Skeletal muscle satellite cell (primary cell): Measurements from ENCODE around the gene HASPIN. TPM values are rescaled to one million over a fixed set of nuclear protein-coding genes. Genes with fewer than 3 reads are reported as not detected.
A peak's percentile ranks its signal among the peaks of the same experiment; 100 is the strongest.

Experiments
- H3K27me3 ChIP-seq: 2 replicates; pipeline ENCODE4 v1.7.0; 2013; ENCODE audit warnings: low read length; ENCODE audit not compliant: control insufficient read depth, insufficient read depth
- H3K36me3 ChIP-seq: 2 replicates; pipeline ENCODE4 v1.7.0; 2013; ENCODE audit warnings: mild to moderate bottlenecking, control low read depth, low read length; ENCODE audit not compliant: insufficient read depth
- H3K4me1 ChIP-seq: 2 replicates; pipeline ENCODE4 v1.7.0; 2013; ENCODE audit warnings: low read length; ENCODE audit not compliant: control insufficient read depth, insufficient read depth
- H3K4me2 ChIP-seq: 2 replicates; pipeline ENCODE4 v1.7.0; 2013; ENCODE audit warnings: mild to moderate bottlenecking, low read length
- H3K4me3 ChIP-seq: 2 replicates; pipeline ENCODE4 v1.7.0; 2013; ENCODE audit warnings: low read length
- H3K9ac ChIP-seq: 2 replicates; pipeline ENCODE4 v1.7.0; 2013; ENCODE audit warnings: mild to moderate bottlenecking, low read depth, low read length, moderate library complexity
- H3K9me3 ChIP-seq: replicated peaks from 2 replicates; pipeline ENCODE4 v1.7.0; 2013; ENCODE audit warnings: mild to moderate bottlenecking, control low read depth, low read length
- total RNA-seq: library from RNA; depleted of rRNA; stranded (reverse); fragments of >200 nt; gene quantifications from 2 replicates; pipeline ENCODE4 v1.2.3, GENCODE V29; 2012; rRNA removed

HASPIN gene
- 6.8 and 7.4 TPM in 2 replicates for total RNA-seq

DNA sequence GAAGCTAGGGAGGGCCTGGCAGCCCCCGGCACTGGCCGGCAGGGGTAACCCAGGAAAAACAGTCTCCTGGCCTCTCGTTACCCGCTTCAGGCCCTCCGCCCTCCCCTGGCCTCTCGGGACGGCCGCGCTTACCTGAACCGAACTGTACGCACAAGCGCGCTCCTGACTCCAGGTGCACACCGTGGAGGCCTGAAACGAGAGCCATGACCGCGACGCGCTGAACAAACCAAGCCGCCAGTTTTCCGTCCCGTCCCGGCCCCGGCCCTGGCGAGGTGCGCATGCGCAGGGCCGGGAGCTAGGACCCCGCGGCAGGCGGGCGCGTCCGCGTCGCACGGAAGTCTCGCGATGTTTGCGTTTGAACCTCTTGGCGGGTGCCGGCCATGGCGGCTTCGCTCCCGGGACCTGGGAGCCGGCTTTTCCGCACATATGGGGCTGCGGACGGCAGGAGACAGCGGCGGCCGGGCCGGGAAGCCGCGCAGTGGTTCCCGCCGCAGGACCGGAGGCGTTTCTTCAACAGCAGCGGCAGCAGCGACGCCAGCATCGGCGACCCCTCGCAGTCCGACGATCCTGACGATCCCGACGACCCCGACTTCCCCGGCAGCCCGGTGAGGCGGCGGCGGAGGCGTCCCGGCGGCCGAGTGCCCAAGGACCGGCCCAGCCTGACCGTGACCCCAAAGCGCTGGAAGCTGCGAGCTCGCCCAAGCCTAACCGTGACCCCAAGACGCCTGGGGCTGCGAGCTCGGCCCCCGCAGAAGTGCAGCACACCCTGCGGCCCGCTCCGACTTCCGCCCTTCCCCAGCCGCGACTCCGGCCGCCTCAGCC is at the start of gene HASPIN:
HASPIN (plus strand) TSS at position 348 of the 822 bp plus-strand sequence; CDS start at position 381, 33 bp downstream.
- no peaks in the 10 kb centered on the region for H3K27me3 ChIP-seq
- H3K9ac ChIP-seq: peak within 1 kb of the TSS; percentile 93
- peak within 1 kb of the TSS; percentile 91 for H3K4me3 ChIP-seq
- H3K4me1 ChIP-seq: peaks cover 31% of the 10 kb centered on the region
- H3K36me3 ChIP-seq: peaks cover 9% of the 10 kb centered on the region
- H3K4me2 ChIP-seq: peak within 1 kb of the TSS; percentile 87
- H3K9me3 ChIP-seq: no peaks in the 10 kb centered on the region

DNA sequence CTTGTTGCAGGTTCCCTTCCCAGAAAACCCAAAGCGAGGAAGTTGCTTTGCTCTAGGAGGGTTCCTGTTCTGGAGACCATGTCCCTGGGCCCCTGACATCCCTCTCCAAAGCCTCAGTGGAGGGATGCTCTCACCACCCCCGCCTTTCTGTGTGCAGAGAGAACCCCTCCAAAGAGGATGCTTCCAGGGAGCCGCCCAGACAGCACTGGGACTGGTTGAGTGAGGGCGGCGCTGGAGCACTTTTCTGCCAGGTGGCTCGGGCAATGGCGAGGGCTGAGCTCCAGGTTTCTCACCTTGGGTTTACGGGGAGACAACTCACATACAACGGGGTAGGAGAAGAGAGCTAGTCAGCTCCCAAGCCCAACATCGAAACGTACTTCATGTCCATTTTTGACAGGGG is 47.8 kb upstream of the HASPIN start:
- Histone ChIP-seq H3K4me1 (peaks cover 4% of the 10 kb centered on the region), H3K9ac (no peak overlapping the region), H3K36me3 (no peaks in the 10 kb centered on the region), H3K27me3 (no peaks in the 10 kb centered on the region), H3K9me3 (no peaks in the 10 kb centered on the region), H3K4me2 (no peak overlapping the region), H3K4me3 (no peak overlapping the region)

DNA sequence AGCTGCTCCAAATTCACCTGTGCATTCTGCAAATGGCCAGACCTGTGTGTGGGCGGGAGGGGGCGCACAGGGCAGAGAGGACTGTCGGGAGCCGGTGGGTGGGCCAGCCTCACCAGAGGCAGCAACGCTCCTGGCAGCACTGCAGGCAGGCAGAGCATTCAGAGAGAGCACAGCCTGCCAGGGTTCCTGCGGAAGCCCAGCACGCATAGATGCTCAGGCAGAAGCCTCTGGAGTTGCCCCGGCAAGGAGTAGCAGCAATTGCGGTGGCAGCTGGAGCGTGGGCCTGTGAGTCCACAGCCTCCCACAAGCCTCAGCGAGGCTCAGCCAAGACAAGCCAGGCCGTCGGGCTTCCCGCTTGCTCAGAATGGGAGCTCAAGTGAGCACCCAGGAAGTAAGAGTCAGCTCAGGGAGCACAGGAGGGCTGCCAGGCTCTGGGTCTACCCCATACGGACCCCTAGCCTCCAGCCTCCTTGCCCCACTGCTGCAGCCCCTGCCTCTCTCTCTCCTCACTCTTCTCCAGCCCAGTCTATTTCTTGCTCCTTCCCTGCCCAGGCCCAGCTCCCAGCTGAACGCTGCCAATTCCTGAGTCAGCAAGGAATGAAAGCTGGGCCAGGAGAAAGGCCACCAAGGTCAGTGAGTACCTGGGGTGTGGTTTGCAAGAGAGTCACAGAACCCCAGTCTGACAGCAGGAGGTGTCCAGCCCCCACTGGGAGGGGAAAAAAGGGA is 45.4 kb upstream of the HASPIN start:
- H3K4me3 ChIP-seq: no peak overlapping the region
- no peak overlapping the region for H3K9ac ChIP-seq
- H3K27me3 ChIP-seq: no peaks in the 10 kb centered on the region
- peaks cover 4% of the 10 kb centered on the region for H3K4me1 ChIP-seq
- no peaks in the 10 kb centered on the region for H3K9me3 ChIP-seq
- H3K4me2 ChIP-seq: no peak overlapping the region
- H3K36me3 ChIP-seq: no peaks in the 10 kb centered on the region

DNA sequence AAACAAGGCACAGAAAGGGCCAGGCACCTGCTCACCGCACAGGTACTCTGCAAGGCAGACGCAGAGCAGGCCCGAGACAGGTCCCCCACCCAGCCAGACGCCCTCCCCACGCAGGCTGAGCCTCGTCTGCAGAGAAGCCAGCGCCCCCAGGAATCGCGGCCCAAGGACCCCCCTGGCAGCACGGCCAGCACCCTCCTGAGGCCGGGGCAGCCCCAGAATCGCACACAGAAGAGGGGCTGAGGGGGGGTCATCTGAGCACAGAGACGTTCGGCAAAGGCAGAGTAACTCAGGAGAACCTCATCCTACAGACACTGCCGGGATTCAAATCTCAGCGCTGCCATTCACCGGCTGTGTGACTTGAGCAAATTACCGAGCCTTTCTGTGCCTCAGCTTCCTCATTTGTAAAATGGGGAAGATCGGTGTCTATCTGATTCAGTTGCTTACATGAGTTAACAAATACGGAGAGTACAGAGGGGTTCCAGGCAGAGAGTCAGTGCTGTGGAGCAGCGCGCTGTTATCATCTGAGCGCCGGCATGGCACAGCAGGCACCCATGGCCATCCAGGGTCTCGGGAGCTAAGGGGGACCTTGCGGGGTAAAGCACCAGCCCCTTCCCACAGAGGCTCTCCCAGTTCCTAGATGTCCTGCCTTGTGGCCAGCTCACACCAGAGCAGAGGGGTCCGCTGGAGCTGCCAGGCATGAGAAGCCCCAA is 44.7 kb upstream of the HASPIN start:
- Histone ChIP-seq H3K4me3 (no peak overlapping the region), H3K27me3 (no peaks in the 10 kb centered on the region), H3K4me1 (peaks cover 4% of the 10 kb centered on the region), H3K36me3 (no peaks in the 10 kb centered on the region), H3K9ac (no peak overlapping the region), H3K9me3 (no peaks in the 10 kb centered on the region), H3K4me2 (no peak overlapping the region)

DNA sequence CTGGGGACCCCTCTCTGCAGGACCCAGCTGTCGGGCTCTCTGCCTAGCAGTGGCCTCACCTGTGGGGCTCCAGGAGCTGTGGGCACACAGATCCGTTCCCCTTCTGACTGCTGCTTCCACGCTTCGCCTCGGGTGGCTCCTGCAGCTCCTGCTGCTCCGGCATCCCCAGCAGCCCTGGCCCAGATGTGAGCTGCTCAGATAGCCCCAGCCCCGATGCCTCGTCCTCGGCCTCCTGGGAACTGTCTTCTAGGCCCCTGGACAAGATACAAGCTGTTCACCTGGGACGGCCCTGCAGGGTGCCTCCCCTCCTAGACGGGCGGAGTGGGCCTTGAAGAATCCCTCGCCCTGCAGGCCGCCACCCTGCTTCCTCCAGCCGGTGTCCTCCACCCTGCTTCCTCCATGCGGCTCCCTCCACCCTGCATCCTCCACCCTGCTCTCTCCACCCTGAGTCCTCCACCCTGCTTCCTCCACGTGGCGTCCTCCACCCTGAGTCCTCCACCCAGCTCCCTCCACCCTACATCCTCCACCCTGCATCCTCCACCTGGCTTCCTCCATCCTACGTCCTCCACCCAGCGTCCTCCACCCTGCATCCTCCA is 44.1 kb upstream of the HASPIN start:
- peaks cover 4% of the 10 kb centered on the region for H3K4me1 ChIP-seq
- no peaks in the 10 kb centered on the region for H3K9me3 ChIP-seq
- no peaks in the 10 kb centered on the region for H3K36me3 ChIP-seq
- H3K4me2 ChIP-seq: no peak overlapping the region
- H3K9ac ChIP-seq: no peak overlapping the region
- no peak overlapping the region for H3K4me3 ChIP-seq
- H3K27me3 ChIP-seq: no peaks in the 10 kb centered on the region

DNA sequence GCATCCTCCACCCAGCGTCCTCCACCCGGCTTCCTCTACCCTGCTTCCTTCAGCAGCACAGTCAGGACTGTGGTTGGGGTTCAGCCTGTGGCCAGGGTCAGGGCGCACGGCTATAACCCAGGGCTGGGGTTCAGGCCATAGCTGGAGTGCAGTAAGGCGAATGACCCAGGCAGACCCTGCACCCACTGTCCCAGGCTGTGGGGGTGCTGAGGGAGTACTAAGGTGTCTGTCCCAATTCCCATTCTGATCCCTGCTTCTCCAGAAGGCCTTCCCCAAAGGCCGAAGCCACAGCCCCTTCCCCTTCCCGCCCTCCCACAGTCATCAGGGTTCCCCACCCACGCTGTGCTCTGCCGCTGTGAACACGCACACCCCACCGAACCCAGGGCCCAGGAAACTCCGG is 42.6 kb upstream of the HASPIN start:
- no peaks in the 10 kb centered on the region for H3K9me3 ChIP-seq
- peaks cover 4% of the 10 kb centered on the region for H3K4me1 ChIP-seq
- no peak overlapping the region for H3K9ac ChIP-seq
- no peak overlapping the region for H3K4me2 ChIP-seq
- H3K27me3 ChIP-seq: peaks cover 3% of the 10 kb centered on the region
- H3K36me3 ChIP-seq: no peaks in the 10 kb centered on the region
- H3K4me3 ChIP-seq: no peak overlapping the region

DNA sequence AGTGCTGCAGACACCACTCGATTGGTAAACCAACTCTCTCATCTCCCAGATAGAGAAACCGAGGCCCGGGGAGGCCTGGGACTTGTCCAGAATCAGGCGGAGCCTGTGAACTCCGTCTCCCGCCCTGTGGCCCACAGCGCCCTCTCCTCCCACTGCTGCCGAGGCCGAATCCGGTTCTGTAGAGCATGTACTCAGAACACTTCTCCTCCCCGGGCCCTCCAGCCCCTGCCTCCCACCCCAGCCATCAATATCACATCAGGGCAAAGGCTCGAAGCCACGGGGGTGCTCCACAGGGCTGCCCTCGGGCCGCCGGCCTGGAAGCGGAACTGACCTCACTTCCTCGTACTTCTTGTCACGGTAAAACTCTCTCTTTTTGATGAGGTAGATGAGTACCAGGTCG is 42.1 kb upstream of the HASPIN start:
- no peak overlapping the region for H3K9ac ChIP-seq
- no peaks in the 10 kb centered on the region for H3K36me3 ChIP-seq
- no peaks in the 10 kb centered on the region for H3K9me3 ChIP-seq
- peaks cover 4% of the 10 kb centered on the region for H3K4me1 ChIP-seq
- peaks cover 3% of the 10 kb centered on the region for H3K27me3 ChIP-seq
- H3K4me3 ChIP-seq: no peak overlapping the region
- H3K4me2 ChIP-seq: no peak overlapping the region

DNA sequence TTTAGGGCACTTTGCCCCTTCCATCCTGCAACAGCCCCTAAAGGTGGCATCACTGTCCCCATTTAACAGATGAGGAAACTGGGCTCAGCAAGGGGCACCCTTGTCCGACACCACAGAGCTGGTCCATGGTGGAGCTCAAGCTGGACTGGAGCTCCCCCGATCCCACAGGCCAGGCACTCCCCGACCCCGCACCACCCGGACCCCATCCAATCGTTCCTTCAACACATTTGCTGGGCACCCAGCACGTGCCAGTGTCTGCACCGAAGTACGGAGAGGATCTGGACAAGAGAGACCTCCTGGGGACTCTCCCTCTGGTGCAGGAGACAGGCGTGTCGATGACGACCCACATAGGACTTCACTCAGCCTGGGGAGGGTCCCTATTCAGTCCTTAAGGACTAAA is 41.7 kb upstream of the HASPIN start:
- Histone ChIP-seq H3K4me3 (no peak overlapping the region), H3K9me3 (no peaks in the 10 kb centered on the region), H3K36me3 (no peaks in the 10 kb centered on the region), H3K4me1 (peaks cover 4% of the 10 kb centered on the region), H3K27me3 (peaks cover 3% of the 10 kb centered on the region), H3K9ac (no peak overlapping the region), H3K4me2 (no peak overlapping the region)

DNA sequence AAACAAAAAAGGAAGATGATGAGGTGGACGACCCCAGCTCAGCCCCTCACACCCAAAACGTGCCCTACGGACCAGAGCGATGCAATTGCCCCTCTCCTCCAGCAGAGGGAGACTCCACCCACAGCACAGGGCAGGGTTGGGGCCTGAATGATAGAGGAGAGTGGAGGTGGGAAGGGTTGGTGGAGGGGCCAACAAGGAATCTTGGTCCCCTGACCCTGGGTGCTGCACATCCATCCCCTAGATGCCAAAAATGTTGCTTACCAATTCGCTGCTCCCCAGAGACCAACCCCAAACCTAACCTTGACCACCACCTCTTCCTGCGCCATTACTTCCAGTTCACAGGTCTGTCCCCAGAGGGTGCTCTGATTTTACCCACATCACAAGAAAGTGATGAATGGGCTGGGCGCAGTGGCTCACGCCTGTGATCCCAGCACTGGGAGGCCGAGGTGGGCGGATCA is 40.6 kb upstream of the HASPIN start:
- no peak overlapping the region for H3K4me2 ChIP-seq
- peaks cover 4% of the 10 kb centered on the region for H3K4me1 ChIP-seq
- no peak overlapping the region for H3K9ac ChIP-seq
- H3K4me3 ChIP-seq: no peak overlapping the region
- peaks cover 3% of the 10 kb centered on the region for H3K27me3 ChIP-seq
- H3K36me3 ChIP-seq: no peaks in the 10 kb centered on the region
- no peaks in the 10 kb centered on the region for H3K9me3 ChIP-seq

DNA sequence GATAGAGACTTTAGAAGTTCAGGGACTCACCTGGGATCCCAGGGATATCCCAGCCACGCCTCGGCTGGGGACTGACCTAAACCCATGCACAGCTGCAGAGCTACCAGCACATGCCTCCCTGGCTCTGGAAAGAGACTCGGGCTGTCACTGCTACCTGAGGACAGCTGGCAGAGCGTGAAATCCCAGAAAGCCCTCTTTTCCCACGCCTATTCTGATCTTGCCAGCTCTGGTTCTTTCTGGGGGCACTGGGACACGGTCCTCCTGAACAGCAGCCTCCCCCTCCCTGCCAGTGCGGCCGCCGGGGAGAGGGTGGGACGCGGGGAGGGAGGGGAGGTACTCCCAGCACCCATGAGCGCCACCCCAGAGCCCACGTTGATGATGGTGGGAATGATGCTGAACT is 38.5 kb upstream of the HASPIN start:
- Histone ChIP-seq H3K9ac (no peak overlapping the region), H3K36me3 (no peaks in the 10 kb centered on the region), H3K4me1 (no peaks in the 10 kb centered on the region), H3K27me3 (peaks cover 3% of the 10 kb centered on the region), H3K9me3 (no peaks in the 10 kb centered on the region), H3K4me2 (no peak overlapping the region), H3K4me3 (no peak overlapping the region)

DNA sequence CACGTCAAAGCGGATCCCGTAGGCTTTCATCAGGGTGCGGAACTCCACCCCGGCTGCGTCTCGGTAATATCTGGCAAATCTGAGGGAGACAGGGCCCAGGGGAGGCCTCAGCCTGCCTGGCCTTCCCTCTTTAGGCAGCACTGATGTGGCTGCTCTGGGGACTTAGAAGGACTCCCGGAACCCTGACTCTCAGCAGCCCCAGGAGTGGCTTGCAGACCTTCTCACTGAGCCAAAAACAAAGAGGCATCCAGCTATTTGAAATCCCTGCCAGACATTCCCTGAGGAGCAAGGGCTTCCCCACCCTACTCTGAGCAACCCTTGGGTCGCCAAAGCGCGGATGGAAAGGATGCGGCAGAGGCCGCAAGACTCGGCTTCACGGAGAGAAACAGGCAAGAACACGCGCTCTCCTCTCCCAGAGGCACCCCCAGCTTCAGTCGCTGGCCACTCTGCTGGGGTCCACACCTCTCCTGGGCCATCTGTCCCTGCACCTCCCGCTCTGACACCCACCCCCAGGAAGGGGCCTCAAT is 35.6 kb upstream of the HASPIN start:
- peaks cover 3% of the 10 kb centered on the region for H3K27me3 ChIP-seq
- H3K4me1 ChIP-seq: no peaks in the 10 kb centered on the region
- no peaks in the 10 kb centered on the region for H3K9me3 ChIP-seq
- H3K4me3 ChIP-seq: no peak overlapping the region
- H3K36me3 ChIP-seq: no peaks in the 10 kb centered on the region
- no peak overlapping the region for H3K9ac ChIP-seq
- no peak overlapping the region for H3K4me2 ChIP-seq
